ENCODE data around the gene PSMB4.

PSMB4 gene

DNA sequence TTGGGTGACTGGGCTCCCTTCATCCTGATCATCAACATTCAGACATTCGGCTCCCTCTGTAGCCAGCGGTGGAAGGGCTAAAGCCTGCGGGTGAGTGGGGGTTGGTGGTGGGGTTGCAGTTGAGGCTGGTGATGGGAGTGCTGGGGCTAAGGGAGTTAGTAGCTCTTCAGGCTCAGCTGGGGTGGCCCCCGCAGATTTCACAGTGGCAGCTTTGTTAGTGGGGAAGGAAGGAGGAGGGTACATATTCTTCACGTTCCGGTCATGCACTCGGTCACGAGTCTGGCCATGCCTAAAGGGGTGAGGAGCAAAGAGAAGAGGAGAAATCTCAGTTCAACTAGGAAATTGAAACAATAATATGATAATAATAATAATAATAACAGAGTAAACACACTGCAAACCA lies 6.8 kb downstream of the PSMB4 start:
- Histone ChIP-seq H3K4me1 (peaks cover 0 to 5% (median 2%) of the 10 kb centered on the region in 4 donors), H3K4me3 (no peak overlapping the region), H3K36me3 (peaks cover 75 to 98% (median 95%) of the 10 kb centered on the region in 3 donors), H3K27ac (no peak overlapping the region), H3K9me3 (no peaks in the 10 kb centered on the region), H3K27me3 (no peaks in the 10 kb centered on the region)
- intact Hi-C loops (cut with DNase I; ENCODE audit: low total_unique reads), result no loop called here
- DNase-seq, result no peak
- TF ChIP-seq, protein P1, sequence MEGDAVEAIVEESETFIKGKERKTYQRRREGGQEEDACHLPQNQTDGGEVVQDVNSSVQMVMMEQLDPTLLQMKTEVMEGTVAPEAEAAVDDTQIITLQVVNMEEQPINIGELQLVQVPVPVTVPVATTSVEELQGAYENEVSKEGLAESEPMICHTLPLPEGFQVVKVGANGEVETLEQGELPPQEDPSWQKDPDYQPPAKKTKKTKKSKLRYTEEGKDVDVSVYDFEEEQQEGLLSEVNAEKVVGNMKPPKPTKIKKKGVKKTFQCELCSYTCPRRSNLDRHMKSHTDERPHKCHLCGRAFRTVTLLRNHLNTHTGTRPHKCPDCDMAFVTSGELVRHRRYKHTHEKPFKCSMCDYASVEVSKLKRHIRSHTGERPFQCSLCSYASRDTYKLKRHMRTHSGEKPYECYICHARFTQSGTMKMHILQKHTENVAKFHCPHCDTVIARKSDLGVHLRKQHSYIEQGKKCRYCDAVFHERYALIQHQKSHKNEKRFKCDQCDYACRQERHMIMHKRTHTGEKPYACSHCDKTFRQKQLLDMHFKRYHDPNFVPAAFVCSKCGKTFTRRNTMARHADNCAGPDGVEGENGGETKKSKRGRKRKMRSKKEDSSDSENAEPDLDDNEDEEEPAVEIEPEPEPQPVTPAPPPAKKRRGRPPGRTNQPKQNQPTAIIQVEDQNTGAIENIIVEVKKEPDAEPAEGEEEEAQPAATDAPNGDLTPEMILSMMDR (IDR thresholded peaks at IDR 0.05), result no peak

- Histone ChIP-seq H3K27ac (no peak overlapping the region), H3K36me3 (peaks cover 76 to 98% (median 94%) of the 10 kb centered on the region in 3 donors), H3K4me1 (no peaks in the 10 kb centered on the region), H3K9me3 (no peaks in the 10 kb centered on the region), H3K27me3 (no peaks in the 10 kb centered on the region), H3K4me3 (no peak overlapping the region)
- TF ChIP-seq, protein P1 (IDR thresholded peaks at IDR 0.05), result no peak
- intact Hi-C loops (cut with DNase I; ENCODE audit: low total_unique reads), result no loop called here
- no peak for DNase-seq
Measured at GRCh38 chr1:151407304-151407703, 7.9 kb downstream of the PSMB4 start.

DNA sequence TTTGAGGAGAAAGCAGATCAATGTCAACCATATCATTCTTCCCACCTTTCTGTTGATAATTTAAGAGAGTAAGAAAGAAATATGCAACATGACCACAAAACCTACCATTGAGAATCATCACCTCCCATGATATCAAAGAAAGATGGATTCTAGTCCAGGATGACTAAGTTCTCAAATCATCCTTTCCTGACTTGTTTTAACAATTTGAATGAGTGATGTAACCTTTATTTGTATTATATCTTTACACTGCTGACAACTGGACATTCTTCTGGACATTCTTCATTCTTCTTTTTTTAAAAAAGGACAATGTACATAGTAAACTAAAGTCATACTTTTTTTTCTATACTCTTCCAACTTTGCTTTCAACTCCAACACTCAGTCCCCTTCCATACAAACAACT lies 9.5 kb downstream of the PSMB4 start:
- intact Hi-C loops (cut with DNase I; ENCODE audit: low total_unique reads), result no loop called here
- TF ChIP-seq, protein P1 (IDR thresholded peaks at IDR 0.05), result no peak
- no peak for DNase-seq
- Histone ChIP-seq H3K27me3 (no peaks in the 10 kb centered on the region), H3K4me3 (no peak overlapping the region), H3K36me3 (peaks cover 76 to 98% (median 84%) of the 10 kb centered on the region in 3 donors), H3K4me1 (no peaks in the 10 kb centered on the region), H3K27ac (no peak overlapping the region), H3K9me3 (no peaks in the 10 kb centered on the region)

DNA sequence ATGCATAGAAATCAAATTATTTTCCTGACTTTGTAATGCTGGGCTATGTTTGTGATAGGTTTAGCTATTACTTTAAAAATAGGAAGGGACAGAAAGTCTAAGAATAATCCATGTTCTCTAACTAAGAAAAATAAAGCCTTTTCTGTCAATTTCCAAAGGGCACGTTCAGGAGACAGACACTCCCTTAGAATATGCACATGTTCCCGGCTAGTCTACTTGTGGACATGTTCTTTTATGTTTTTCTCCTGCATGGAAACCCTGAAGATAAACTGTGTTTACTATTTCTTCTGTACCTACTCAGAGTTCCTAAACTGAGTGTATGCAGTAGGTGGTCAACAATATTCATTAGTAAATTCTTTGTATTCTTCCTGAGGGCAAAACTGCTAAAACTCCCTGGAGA lies 12.5 kb downstream of the PSMB4 start:
- Histone ChIP-seq H3K27ac (no peak overlapping the region), H3K9me3 (no peaks in the 10 kb centered on the region), H3K4me1 (no peaks in the 10 kb centered on the region), H3K4me3 (no peak overlapping the region), H3K36me3 (peaks cover 62 to 100% (median 85%) of the 10 kb centered on the region in 3 donors), H3K27me3 (no peaks in the 10 kb centered on the region)
- TF ChIP-seq, protein P1 (IDR thresholded peaks at IDR 0.05), result no peak
- no peak for DNase-seq
- intact Hi-C loops (cut with DNase I; ENCODE audit: low total_unique reads), result no loop called here

GRCh38 chr1:151416231-151416630 lies 16.9 kb downstream of the PSMB4 start:
- Histone ChIP-seq H3K27ac (no peak overlapping the region), H3K36me3 (peaks cover 20 to 99% (median 72%) of the 10 kb centered on the region in 3 donors), H3K9me3 (no peaks in the 10 kb centered on the region), H3K27me3 (no peaks in the 10 kb centered on the region), H3K4me1 (no peaks in the 10 kb centered on the region), H3K4me3 (no peak overlapping the region)
- TF ChIP-seq, protein P1 (IDR thresholded peaks at IDR 0.05), result no peak
- DNase-seq, result no peak
- intact Hi-C loops (cut with DNase I; ENCODE audit: low total_unique reads), result no loop called here

DNA sequence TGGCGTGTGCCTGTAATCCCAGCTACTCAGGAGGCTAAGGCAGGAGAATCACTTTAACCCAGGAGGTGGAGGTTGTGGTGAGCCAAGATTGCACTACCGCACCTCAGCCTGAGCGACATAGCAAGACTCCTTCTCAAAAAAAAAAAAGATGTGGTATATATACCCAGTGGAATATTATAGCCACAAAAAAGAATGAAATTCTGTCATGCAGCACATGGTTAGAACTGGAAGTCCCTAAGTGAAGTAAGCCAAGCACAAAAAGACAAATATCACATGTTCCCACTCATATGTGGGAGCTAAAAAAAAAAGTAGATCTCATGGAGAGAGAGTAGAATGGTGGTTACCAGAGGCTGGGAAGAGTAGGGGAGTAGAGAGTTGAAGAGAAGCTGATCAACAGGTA lies 18.7 kb downstream of the PSMB4 start:
- intact Hi-C loops (cut with DNase I; ENCODE audit: low total_unique reads), result no loop called here
- Histone ChIP-seq H3K4me1 (no peaks in the 10 kb centered on the region), H3K27me3 (no peaks in the 10 kb centered on the region), H3K4me3 (no peak overlapping the region), H3K9me3 (no peaks in the 10 kb centered on the region), H3K36me3 (peaks cover 28 to 99% (median 81%) of the 10 kb centered on the region in 3 donors), H3K27ac (no peak overlapping the region)
- no peak for DNase-seq
- TF ChIP-seq, protein P1 (IDR thresholded peaks at IDR 0.05), result no peak

Data from tibial artery (tissue), 4 donors.